Adipocyte (in vitro differentiated cells): Measurements from ENCODE around the gene CPA3.

Experiments used
- DNase-seq: peaks from one replicate; pipeline ENCODE4 v3.0.0-alpha.2; 2015; ENCODE audit warnings: low read depth
- H3K27me3 ChIP-seq: replicated peaks from 2 replicates; pipeline ENCODE4 v1.7.0; 2013; ENCODE audit warnings: mild to moderate bottlenecking, low read length, moderate library complexity; ENCODE audit not compliant: control insufficient read depth, insufficient read depth
- H3K36me3 ChIP-seq: 2 replicates; pipeline ENCODE4 v1.7.0; 2013; ENCODE audit warnings: low read length, mild to moderate bottlenecking, moderate library complexity; ENCODE audit not compliant: control insufficient read depth, insufficient read depth, severe bottlenecking
- H3K4me1 ChIP-seq: 2 replicates; pipeline ENCODE4 v1.7.0; 2013; ENCODE audit warnings: mild to moderate bottlenecking, low read length, moderate library complexity; ENCODE audit not compliant: control insufficient read depth, insufficient read depth
- H3K4me3 ChIP-seq: 2 replicates; pipeline ENCODE4 v1.7.0; 2013; ENCODE audit warnings: mild to moderate bottlenecking, low read length, moderate library complexity
- H3K9ac ChIP-seq: 2 replicates; pipeline ENCODE4 v1.7.0; 2013; ENCODE audit warnings: mild to moderate bottlenecking, low read length, moderate library complexity
- H3K9me3 ChIP-seq: 2 replicates; pipeline ENCODE4 v1.7.0; 2013; ENCODE audit warnings: mild to moderate bottlenecking, low read length, moderate library complexity; ENCODE audit not compliant: control insufficient read depth

The CPA3 gene

GRCh38 chr3:148922467-148922866 lies 57.4 kb downstream of the CPA3 start:
- H3K9ac ChIP-seq: no peak overlapping the region
- no peaks in the 10 kb centered on the region for H3K27me3 ChIP-seq
- no peak overlapping the region for H3K4me3 ChIP-seq
- no peaks in the 10 kb centered on the region for H3K36me3 ChIP-seq
- no peak for DNase-seq
- no peaks in the 10 kb centered on the region for H3K4me1 ChIP-seq
- H3K9me3 ChIP-seq: no peaks in the 10 kb centered on the region

- Histone ChIP-seq H3K4me3 (no peak overlapping the region), H3K36me3 (no peaks in the 10 kb centered on the region), H3K4me1 (no peaks in the 10 kb centered on the region), H3K9ac (no peak overlapping the region), H3K9me3 (no peaks in the 10 kb centered on the region), H3K27me3 (no peaks in the 10 kb centered on the region)
- DNase-seq: no peak
Observed at GRCh38 chr3:148923592-148923991, 58.5 kb downstream of the CPA3 start.

GRCh38 chr3:148924562-148924961 lies 59.5 kb downstream of the CPA3 start:
- H3K27me3 ChIP-seq: no peaks in the 10 kb centered on the region
- H3K4me3 ChIP-seq: no peak overlapping the region
- no peak overlapping the region for H3K9ac ChIP-seq
- no peaks in the 10 kb centered on the region for H3K4me1 ChIP-seq
- peak; percentile 43 for DNase-seq
- H3K36me3 ChIP-seq: no peaks in the 10 kb centered on the region
- H3K9me3 ChIP-seq: no peaks in the 10 kb centered on the region

- DNase-seq: no peak
- H3K4me1 ChIP-seq: peaks cover 4% of the 10 kb centered on the region
- no peaks in the 10 kb centered on the region for H3K27me3 ChIP-seq
- H3K9me3 ChIP-seq: no peaks in the 10 kb centered on the region
- no peak overlapping the region for H3K4me3 ChIP-seq
- H3K9ac ChIP-seq: no peak overlapping the region
- H3K36me3 ChIP-seq: no peaks in the 10 kb centered on the region
Observed at GRCh38 chr3:148925845-148926244, 60.7 kb downstream of the CPA3 start.

- no peak overlapping the region for H3K4me3 ChIP-seq
- no peaks in the 10 kb centered on the region for H3K9me3 ChIP-seq
- H3K4me1 ChIP-seq: peaks cover 4% of the 10 kb centered on the region
- no peaks in the 10 kb centered on the region for H3K36me3 ChIP-seq
- peak; percentile 49 for DNase-seq
- H3K27me3 ChIP-seq: no peaks in the 10 kb centered on the region
- no peak overlapping the region for H3K9ac ChIP-seq
Observed at GRCh38 chr3:148930752-148931151, 65.7 kb downstream of the CPA3 start.

GRCh38 chr3:148931574-148931973 lies 66.5 kb downstream of the CPA3 start:
- peaks cover 4% of the 10 kb centered on the region for H3K4me1 ChIP-seq
- no peak for DNase-seq
- no peaks in the 10 kb centered on the region for H3K27me3 ChIP-seq
- H3K9ac ChIP-seq: no peak overlapping the region
- no peaks in the 10 kb centered on the region for H3K36me3 ChIP-seq
- H3K9me3 ChIP-seq: no peaks in the 10 kb centered on the region
- H3K4me3 ChIP-seq: no peak overlapping the region

- DNase-seq: no peak
- no peak overlapping the region for H3K9ac ChIP-seq
- H3K9me3 ChIP-seq: no peaks in the 10 kb centered on the region
- H3K4me1 ChIP-seq: peaks cover 4% of the 10 kb centered on the region
- no peak overlapping the region for H3K4me3 ChIP-seq
- H3K27me3 ChIP-seq: no peaks in the 10 kb centered on the region
- no peaks in the 10 kb centered on the region for H3K36me3 ChIP-seq
Observed at GRCh38 chr3:148932972-148933371, 67.9 kb downstream of the CPA3 start.

GRCh38 chr3:148937467-148938255 lies 72.6 kb downstream of the CPA3 start:
- Histone ChIP-seq H3K36me3 (no peaks in the 10 kb centered on the region), H3K9me3 (no peaks in the 10 kb centered on the region), H3K9ac (no peak overlapping the region), H3K4me1 (no peaks in the 10 kb centered on the region), H3K27me3 (no peaks in the 10 kb centered on the region), H3K4me3 (no peak overlapping the region)
- DNase-seq: no peak

- Histone ChIP-seq H3K4me1 (peaks cover 2% of the 10 kb centered on the region), H3K9ac (no peak overlapping the region), H3K27me3 (no peaks in the 10 kb centered on the region), H3K36me3 (no peaks in the 10 kb centered on the region), H3K9me3 (no peaks in the 10 kb centered on the region), H3K4me3 (no peak overlapping the region)
- peak; percentile 13 for DNase-seq
Observed at GRCh38 chr3:148938306-148938705, 73.2 kb downstream of the CPA3 start.

- H3K4me1 ChIP-seq: peaks cover 4% of the 10 kb centered on the region
- no peak for DNase-seq
- no peaks in the 10 kb centered on the region for H3K9me3 ChIP-seq
- H3K36me3 ChIP-seq: no peaks in the 10 kb centered on the region
- no peak overlapping the region for H3K9ac ChIP-seq
- H3K27me3 ChIP-seq: no peaks in the 10 kb centered on the region
- no peak overlapping the region for H3K4me3 ChIP-seq
Observed at GRCh38 chr3:148938936-148939335, 73.8 kb downstream of the CPA3 start.

- no peak for DNase-seq
- H3K27me3 ChIP-seq: no peaks in the 10 kb centered on the region
- peaks cover 4% of the 10 kb centered on the region for H3K4me1 ChIP-seq
- no peaks in the 10 kb centered on the region for H3K36me3 ChIP-seq
- no peak overlapping the region for H3K9ac ChIP-seq
- H3K4me3 ChIP-seq: no peak overlapping the region
- H3K9me3 ChIP-seq: no peaks in the 10 kb centered on the region
Observed at GRCh38 chr3:148940983-148941382, 75.9 kb downstream of the CPA3 start.
